SK-N-SH (cell line): ENCODE measurements around the gene ZNF121. TPM values are rescaled to one million over a fixed set of nuclear protein-coding genes. Genes with fewer than 3 reads are reported as not detected.
A peak's percentile ranks its signal among the peaks of the same experiment; 100 is the strongest.

ENCODE experiments used
- CTCF ChIA-PET: fragments of 300-600, 350-600 bp; formaldehyde crosslinking; extraction: SDS; loops from one replicate; lab custom pipeline; 2021; lab: Yijun Ruan, JAX
- POLR2A ChIA-PET: fragments of 350-600 bp; sonication (Branson Sonifier 250); formaldehyde crosslinking; extraction: SDS; loops from one replicate; lab custom pipeline; 2020; ENCODE audit warnings: antibody characterized with exemption, inconsistent platforms; lab: Yijun Ruan, JAX
- DNase-seq: peaks from one replicate; pipeline ENCODE4 v3.0.0; 2012
- H2AFZ ChIP-seq: fragments of 200-600 bp; sonication (generic); 2 replicates; pipeline ENCODE4 v1.8.1; 2016; ENCODE audit warnings: antibody characterized with exemption, mild to moderate bottlenecking, low read depth
- H3F3A ChIP-seq: fragments of 200-600 bp; sonication (generic); replicated peaks from 2 replicates; pipeline ENCODE3; 2016; ENCODE audit warnings: antibody characterized with exemption, mild to moderate bottlenecking; ENCODE audit not compliant: insufficient read depth
- H3K27ac ChIP-seq, 2 experiments: fragments of 200-500 bp in 1 of 2; fragments of 200-600 bp in 1 of 2; sonication (Bioruptor generic) in 1 of 2; sonication (generic), shearing (Covaris generic) in 1 of 2; 2 replicates each; pipeline versions ENCODE4 v1.5.1 to v1.6.1; 2014 to 2016; ENCODE audit warnings: low read depth in 2 of 2, inconsistent platforms in 1 of 2, low read length in 1 of 2, mild to moderate bottlenecking in 1 of 2, mixed read lengths in 1 of 2
- H3K27me3 ChIP-seq: fragments of 200-600 bp; sonication (generic), shearing (Covaris generic); 2 replicates; pipeline ENCODE4 v1.6.1; 2016; ENCODE audit warnings: mixed run types; ENCODE audit not compliant: insufficient read depth
- H3K36me3 ChIP-seq, 2 experiments: fragments of 200-500 bp in 1 of 2; fragments of 200-600 bp in 1 of 2; sonication (Bioruptor generic) in 1 of 2; sonication (generic) in 1 of 2; replicated peaks in 1 of 2; 2 replicates each; pipeline versions ENCODE3 to v1.5.1; 2014 to 2016; ENCODE audit warnings: low read length in 1 of 2, mild to moderate bottlenecking in 1 of 2; ENCODE audit not compliant: insufficient read depth in 2 of 2, control insufficient read depth in 1 of 2
- H3K4me1 ChIP-seq, 2 experiments: fragments of 200-500 bp in 1 of 2; fragments of 200-600 bp in 1 of 2; sonication (Bioruptor generic) in 1 of 2; sonication (generic), shearing (Covaris generic) in 1 of 2; 2 replicates each; pipeline versions ENCODE4 v1.5.1 to v1.6.1; 2014 to 2016; ENCODE audit warnings: low read depth in 1 of 2, low read length in 1 of 2, mixed run types in 1 of 2; ENCODE audit not compliant: insufficient read depth in 2 of 2, control insufficient read depth in 1 of 2
- H3K4me2 ChIP-seq: fragments of 200-600 bp; sonication (generic), shearing (Covaris generic); 2 replicates; pipeline ENCODE4 v1.6.1; 2017; ENCODE audit warnings: mixed run types
- H3K4me3 ChIP-seq, 2 experiments: fragments of 200-500 bp in 1 of 2; fragments of 200-600 bp in 1 of 2; sonication (Bioruptor generic) in 1 of 2; sonication (generic), shearing (Covaris generic) in 1 of 2; 2 replicates each; pipeline versions ENCODE4 v1.5.1 to v1.8.1; 2014 to 2016; ENCODE audit warnings: low read depth in 2 of 2, inconsistent platforms in 1 of 2, low read length in 1 of 2, mild to moderate bottlenecking in 1 of 2, mixed read lengths in 1 of 2, moderate library complexity in 1 of 2
- H3K79me2 ChIP-seq: fragments of 200-600 bp; sonication (generic); 2 replicates; pipeline ENCODE4 v1.8.1; 2017; ENCODE audit warnings: mild to moderate bottlenecking; ENCODE audit not compliant: insufficient read depth
- H3K9ac ChIP-seq: fragments of 200-600 bp; sonication (generic); 2 replicates; pipeline ENCODE4 v1.6.1; 2017; ENCODE audit warnings: mixed run types
- H3K9me2 ChIP-seq: fragments of 200-600 bp; sonication (generic); 2 replicates; pipeline ENCODE4 v1.6.1; 2017; ENCODE audit warnings: mixed run types
- H3K9me3 ChIP-seq: fragments of 200-600 bp; sonication (generic); 2 replicates; pipeline ENCODE4 v1.6.1; 2017; ENCODE audit warnings: mixed run types, mild to moderate bottlenecking, moderate library complexity
- H4K20me1 ChIP-seq: fragments of 200-600 bp; sonication (generic); 2 replicates; pipeline ENCODE4 v1.6.1; 2017; ENCODE audit warnings: mild to moderate bottlenecking, mixed run types; ENCODE audit not compliant: insufficient read depth
- CHD2 ChIP-seq: fragments of 150-350 bp; IDR thresholded peaks from 2 replicates; pipeline ENCODE4 v1.6.1; 2018; ENCODE audit warnings: low read length; ENCODE audit not compliant: partially characterized antibody
- EP300 ChIP-seq, 2 experiments: IDR thresholded peaks; 2 replicates each; pipeline versions ENCODE4 v1.4.0 to v1.6.1; 2012; ENCODE audit warnings: borderline replicate concordance in 1 of 2, low read depth in 1 of 2, low read length in 1 of 2
- GABPA ChIP-seq: IDR thresholded peaks from 2 replicates; pipeline ENCODE4 v1.4.0; 2012; ENCODE audit warnings: low read depth, mild to moderate bottlenecking
- MAX ChIP-seq: IDR thresholded peaks from 2 replicates; pipeline ENCODE4 v1.4.0; 2012; ENCODE audit warnings: low read depth
- MXI1 ChIP-seq: IDR thresholded peaks from 2 replicates; pipeline ENCODE4 v1.6.1; 2012; ENCODE audit warnings: mild to moderate bottlenecking, low read depth, low read length, improper control_type of control experiment
- NFIC ChIP-seq: IDR thresholded peaks from 2 replicates; pipeline ENCODE4 v1.4.0; 2012; ENCODE audit warnings: borderline replicate concordance
- PBX3 ChIP-seq: IDR thresholded peaks from 2 replicates; pipeline ENCODE4; 2012
- RCOR1 ChIP-seq: fragments of 150-350 bp; IDR thresholded peaks from 2 replicates; pipeline ENCODE4 v1.6.1; 2017; ENCODE audit warnings: antibody characterized with exemption, low read length
- REST ChIP-seq: IDR thresholded peaks from 2 replicates; pipeline ENCODE4 v1.6.1; 2012; ENCODE audit warnings: mild to moderate bottlenecking, low read depth, low read length, moderate library complexity
- TCF12 ChIP-seq: IDR thresholded peaks from 2 replicates; pipeline ENCODE4 v1.4.0; 2012
- TEAD4 ChIP-seq: IDR thresholded peaks from 2 replicates; pipeline ENCODE4 v1.4.0; 2012; ENCODE audit warnings: mild to moderate bottlenecking, borderline replicate concordance; ENCODE audit not compliant: insufficient read depth
- USF1 ChIP-seq: IDR thresholded peaks from 2 replicates; pipeline ENCODE4 v1.4.0; 2012; ENCODE audit warnings: low read depth, borderline replicate concordance
- WGBS: methylation state at CpG from one replicate; pipeline ENCODE4 v1.1.6; 2017; ENCODE audit warnings: low lambda C conversion rate; 5-methylcytosine and 5-hydroxymethylcytosine counted together
- polyA plus RNA-seq, 3 experiments: library from polyadenylated mRNA; depleted of rRNA; stranded (reverse); fragments of >200 nt; gene quantifications; 2 replicates each; pipeline ENCODE4 v1.2.3, GENCODE V29; 2012

ZNF121 gene
- polyA plus RNA-seq, 1 of the 3 experiments (the other 2 are of a cell fraction) = 1.8 TPM

GRCh38 chr19:9538183-9539058, 45.9 kb downstream of the ZNF121 start, which contains the start of gene ZNF426 (continued):
- TF ChIP-seq REST (0 out of 2 replicates have a peak, but pooled peaks have one; percentile 34), MAX (peak; percentile 86), RCOR1 (0 out of 2 replicates have a peak, but pooled peaks have one; percentile 13), NFIC (no peak), EP300 (IDR thresholded peaks at IDR 0.05; ENCODE audit: borderline replicate concordance in 1 of 2, low read depth in 1 of 2, low read length in 1 of 2) (peak in 1 of 2 experiments; percentile 17; a peak in 1 of 4 replicates), PBX3 (no peak), TCF12 (no peak), TEAD4 (0 out of 2 replicates have a peak, but pooled peaks have one; percentile 26), CHD2 (peak; percentile 64)

GRCh38 chr19:9535934-9536333, 48.4 kb downstream of the ZNF121 start:
- Histone ChIP-seq H2AFZ (no peak overlapping the region), H3F3A (no peaks in the 10 kb centered on the region), H3K27me3 (no peaks in the 10 kb centered on the region), H3K4me1 (no peaks in the 10 kb centered on the region), H3K4me3 (no peak overlapping the region), H4K20me1 (no peaks in the 10 kb centered on the region), H3K36me3 (peaks cover 36 to 56% of the 10 kb centered on the region in 2 experiments), H3K79me2 (peaks cover 25% of the 10 kb centered on the region), H3K9me2 (no peaks in the 10 kb centered on the region), H3K9me3 (peaks cover 12% of the 10 kb centered on the region; the same call in 1 of the 2 replicates), H3K27ac (no peak overlapping the region), H3K9ac (no peak overlapping the region), H3K4me2 (no peak overlapping the region)
- ChIA-PET CTCF (no interaction called here), POLR2A (interaction anchor here (0.5 kb wide), 1 partner anchor 263 kb away, joined by 3 read pairs; no protein-coding TSS in a partner anchor)
- WGBS = 76% methylated on average over 4 of the region's 4 CpGs
- no peak for DNase-seq
- TF ChIP-seq RCOR1 (no peak), GABPA (no peak), USF1 (no peak), MXI1 (no peak)
